K562 (cell line): Measurements from ENCODE around the gene UCP1. TPM values are rescaled to one million over a fixed set of nuclear protein-coding genes. Genes with fewer than 3 reads are reported as not detected.

Experiments
- ATAC-seq: fragments of 200-7000 bp; cut with Tn5 transposase; 3 replicates; pipeline ENCODE4 v1.9.1; 2020; ENCODE audit warnings: moderate library complexity
- BruUV-seq: library from RNA; stranded (reverse); fragments of 400-500 nt; replicated peaks from 2 replicates; lab custom pipeline; 2021; lab: Mats Ljungman, UMichigan
- CTCF ChIA-PET: fragments of 300-600 bp; formaldehyde crosslinking; extraction: SDS; loops from one replicate; lab custom pipeline; 2021; ENCODE audit warnings: low intra/inter-chr PET ratio; lab: Yijun Ruan, JAX
- POLR2A ChIA-PET: fragments of 300-600, 350-650 bp; sonication (Branson Sonifier 250); formaldehyde crosslinking; extraction: SDS; loops from one replicate; lab custom pipeline; 2021; ENCODE audit warnings: antibody characterized with exemption, inconsistent platforms; lab: Yijun Ruan, JAX
- DNase-seq, 4 experiments: peaks; one replicate each; pipeline versions ENCODE4 v3.0.0 to v3.0.0-alpha.2; 2011 to 2018; ENCODE audit warnings: low spot score in 3 of 4, mixed read lengths in 3 of 4; ENCODE audit errors: extremely low read depth in 1 of 4
- FAIRE-seq: peaks from 2 replicates; lab custom pipeline; 2011; peaks lifted over from hg19 to GRCh38; lab: Jason Lieb, UNC
- H2AFZ ChIP-seq: 2 replicates; pipeline ENCODE4 v1.6.0; 2011; ENCODE audit warnings: low read depth, low read length, control low read depth, inconsistent platforms
- H3K27ac ChIP-seq: fragments of 200-600 bp; 3 replicates; pipeline ENCODE4 v1.8.0; 2011; ENCODE audit warnings: low read depth, mild to moderate bottlenecking, control low read depth, inconsistent platforms, low read length, moderate library complexity, mixed read lengths; ENCODE audit errors: extremely low read depth
- H3K27me3 ChIP-seq, 2 experiments: fragments of 300-600 bp in 1 of 2; 2 replicates in 1 of 2; 3 replicates in 1 of 2; pipeline versions ENCODE4 v1.6.0 to v1.8.0; 2011; ENCODE audit warnings: inconsistent platforms in 2 of 2, low read length in 2 of 2, mild to moderate bottlenecking in 1 of 2, mixed read lengths in 1 of 2, moderate library complexity in 1 of 2; ENCODE audit not compliant: control insufficient read depth in 2 of 2, insufficient read depth in 2 of 2
- H3K36me3 ChIP-seq: fragments of 300-600 bp; 3 replicates; pipeline ENCODE4 v1.8.0; 2011; ENCODE audit warnings: mild to moderate bottlenecking, low read length, inconsistent platforms; ENCODE audit not compliant: control insufficient read depth, insufficient read depth
- H3K4me1 ChIP-seq, 2 experiments: fragments of 200-600 bp in 1 of 2; replicated peaks in 1 of 2; 2 replicates in 1 of 2; 3 replicates in 1 of 2; pipeline versions ENCODE4 v1.5.1 to v1.8.0; 2011; ENCODE audit warnings: inconsistent platforms in 2 of 2, low read length in 2 of 2, mild to moderate bottlenecking in 1 of 2, mixed read lengths in 1 of 2, moderate library complexity in 1 of 2; ENCODE audit not compliant: control insufficient read depth in 2 of 2, insufficient read depth in 2 of 2
- H3K4me2 ChIP-seq: 2 replicates; pipeline ENCODE4 v1.6.1; 2011; ENCODE audit warnings: low read length, control low read depth, inconsistent platforms, mixed read lengths; ENCODE audit not compliant: insufficient read depth
- H3K4me3 ChIP-seq: fragments of 200-600 bp; sonication (generic), shearing (Covaris generic); 2 replicates; pipeline ENCODE4 v1.5.1; 2016; ENCODE audit warnings: control low read depth, inconsistent platforms
- H3K79me2 ChIP-seq: fragments of 200-600 bp; 3 replicates; pipeline ENCODE4 v1.8.0; 2011; ENCODE audit warnings: low read length, inconsistent platforms; ENCODE audit not compliant: control insufficient read depth, insufficient read depth
- H3K9ac ChIP-seq, 2 experiments: 2 replicates each; pipeline versions ENCODE4 v1.6.0 to v1.6.1; 2011; ENCODE audit warnings: low read depth in 2 of 2, low read length in 2 of 2, control low read depth in 1 of 2, inconsistent platforms in 1 of 2, mild to moderate bottlenecking in 1 of 2, mixed read lengths in 1 of 2; ENCODE audit not compliant: insufficient read depth in 1 of 2
- H3K9me1 ChIP-seq: one replicate; pipeline ENCODE4 v1.6.0; 2011; ENCODE audit warnings: inconsistent platforms, mild to moderate bottlenecking, low read length, moderate library complexity; ENCODE audit not compliant: control insufficient read depth, insufficient read depth
- H3K9me3 ChIP-seq: replicated peaks from 2 replicates; pipeline ENCODE4 v1.5.1; 2011; ENCODE audit warnings: low read depth, low read length, inconsistent platforms; ENCODE audit not compliant: control insufficient read depth, insufficient read depth
- H4K20me1 ChIP-seq: replicated peaks from 2 replicates; pipeline ENCODE4 v1.6.1; 2011; ENCODE audit warnings: low read length, inconsistent platforms, mixed read lengths; ENCODE audit not compliant: control insufficient read depth, insufficient read depth
- CEBPG ChIP-seq, 3 experiments: fragments of 200-800 bp in 1 of 3; sonication (Bioruptor generic) in 1 of 3; sonication (generic) in 1 of 3; formaldehyde crosslinking in 1 of 3; IDR thresholded peaks in 2 of 3; conservative IDR thresholded peaks in 1 of 3; 2 replicates each; pipeline versions ENCODE4 v1.6.1 to v1.8.0; 2016 to 2022; ENCODE audit warnings: missing compliant biosample characterization in 2 of 3, missing genetic modification characterization in 2 of 3, mild to moderate bottlenecking in 1 of 3, missing genetic modification reagents in 1 of 3
- ESRRA ChIP-seq: fragments of 450-650 bp; IDR thresholded peaks from 2 replicates; pipeline ENCODE4 v1.6.1; 2014; ENCODE audit warnings: low read depth, mild to moderate bottlenecking, moderate library complexity, borderline replicate concordance
- MAX ChIP-seq: sonication (generic); formaldehyde crosslinking; IDR thresholded peaks from 2 replicates; pipeline ENCODE4 v1.9.0; 2022; ENCODE audit warnings: mild to moderate bottlenecking, missing genetic modification reagents
- MEF2D ChIP-seq: conservative IDR thresholded peaks from 2 replicates; pipeline ENCODE4 v1.6.1; 2016; ENCODE audit warnings: low read depth, missing genetic modification characterization, missing compliant biosample characterization
- MTF1 ChIP-seq: fragments of 250-450 bp; sonication (Bioruptor Pico); IDR thresholded peaks from 2 replicates; pipeline ENCODE4 v1.9.0; 2021; ENCODE audit warnings: moderate library complexity, mild to moderate bottlenecking, inconsistent platforms, borderline replicate concordance
- NFXL1 ChIP-seq: fragments of 450-650 bp; formaldehyde crosslinking; IDR thresholded peaks from 2 replicates; pipeline ENCODE4 v1.4.0; 2021; ENCODE audit warnings: mild to moderate bottlenecking
- POLR2G ChIP-seq: fragments of 200-400 bp; formaldehyde crosslinking; IDR thresholded peaks from 2 replicates; pipeline ENCODE4 v1.6.1; 2017; ENCODE audit warnings: low read depth, mild to moderate bottlenecking, antibody characterized with exemption, low read length, moderate library complexity
- POLR3A ChIP-seq: IDR thresholded peaks from 2 replicates; pipeline ENCODE4 v1.6.1; 2011; ENCODE audit warnings: borderline replicate concordance, mild to moderate bottlenecking, moderate library complexity; ENCODE audit not compliant: insufficient read length, insufficient read depth; ENCODE audit errors: extremely low read depth
- PRMT5 ChIP-seq: sonication (generic); formaldehyde crosslinking; IDR thresholded peaks from 2 replicates; pipeline ENCODE4 v1.5.0; 2020; ENCODE audit warnings: missing genetic modification reagents
- TCF7 ChIP-seq: sonication (generic); IDR thresholded peaks from 2 replicates; pipeline ENCODE4 v1.6.1; 2016; ENCODE audit warnings: antibody characterized with exemption, borderline replicate concordance
- XRCC4 ChIP-seq: IDR thresholded peaks from one replicate; pipeline ENCODE4 v1.6.1; 2011; ENCODE audit not compliant: insufficient read depth, insufficient read length; ENCODE audit errors: extremely low read depth
- ZBTB26 ChIP-seq: fragments of 450-650 bp; formaldehyde crosslinking; IDR thresholded peaks from 2 replicates; pipeline ENCODE4 v1.4.0; 2022; ENCODE audit warnings: missing genetic modification characterization
- ZNF24 ChIP-seq: fragments of 450-650 bp; IDR thresholded peaks from 2 replicates; pipeline ENCODE4 v1.6.1; 2016
- WGBS: fragments of 100-300 bp; shearing (Covaris generic); methylation state at CpG from one replicate; pipeline ENCODE4 v1.1.6; 2016; ENCODE audit warnings: low coverage, mixed read lengths; ENCODE audit not compliant: insufficient coverage; ENCODE audit errors: missing lambda C conversion rate; 5-methylcytosine and 5-hydroxymethylcytosine counted together
- in situ Hi-C: fragments of 300-500 bp; cut with MboI; formaldehyde crosslinking; loops from 4 replicates; pipeline ENCODE4 v1.15.0; 2018; ENCODE audit warnings: inconsistent platforms, mixed read lengths
- intact Hi-C: fragments of 100-400 bp; cut with micrococcal nuclease; formaldehyde crosslinking; loops from 2 replicates; pipeline ENCODE4 v1.14.2; 2022
- polyA plus RNA-seq, 8 experiments: library from polyadenylated mRNA; depleted of rRNA in 4 of 8; stranded (reverse) in 5 of 8; unstranded in 3 of 8; fragments of >200 nt; fragmentation: Nextera tagmentation in 2 of 8; fragmentation: Illumina TruSeq in 1 of 8; extraction: Ambion mirVana in 2 of 8; extraction: Trizol in 1 of 8; gene quantifications; 2 replicates each; pipeline versions ENCODE4 v1.2.1 to v1.2.3, GENCODE V29; 2011 to 2014; ENCODE audit warnings: inconsistent platforms in 1 of 8, missing spikeins in 1 of 8
- total RNA-seq, 7 experiments: library from RNA; depleted of rRNA in 6 of 7; stranded (reverse); fragments of >200 nt in 6 of 7; fragmentation: Illumina TruSeq in 2 of 7; extraction: Trizol in 2 of 7; gene quantifications; 2 replicates each; pipeline versions ENCODE4 v1.2.1 to v1.2.3, GENCODE V29; 2011 to 2021; ENCODE audit warnings: low replicate concordance in 1 of 7
- TF ChIP-seq, protein P1 (sequence below): fragments of 250-450 bp; sonication (Bioruptor Pico); IDR thresholded peaks from 2 replicates; pipeline ENCODE4 v1.4.0; 2020; ENCODE audit warnings: mild to moderate bottlenecking, moderate library complexity

The UCP1 gene
- total and polyA plus RNA-seq, 9 of the 15 experiments (the other 6 are each of a cell fraction or from before 2014, with no cell fraction given): not detected

- no peaks in the 10 kb centered on the region for H3K36me3 ChIP-seq
- no peak overlapping the region for H3K4me3 ChIP-seq
- WGBS: 0% methylated on average over 2 of the region's 2 CpGs
- ATAC-seq (no peak), DNase-seq (no peak), FAIRE-seq (no peak)
- H3K27ac ChIP-seq: no peak overlapping the region
- no TSS peak for BruUV-seq
- H3K4me1 ChIP-seq: no peaks in the 10 kb centered on the region
- H3K79me2 ChIP-seq: no peaks in the 10 kb centered on the region
- H3K4me2 ChIP-seq: no peak overlapping the region
- in situ Hi-C loops (no loop called here), intact Hi-C loops (no loop called here)
- peaks cover 7 to 23% of the 10 kb centered on the region in 2 experiments; a peak in 3 of 5 replicates for H3K27me3 ChIP-seq
- no peaks in the 10 kb centered on the region for H4K20me1 ChIP-seq
- H3K9ac ChIP-seq: no peak overlapping the region
- H2AFZ ChIP-seq: no peak overlapping the region
- no peaks in the 10 kb centered on the region for H3K9me1 ChIP-seq
- H3K9me3 ChIP-seq: no peaks in the 10 kb centered on the region
- POLR2A ChIA-PET: no interaction called here
- CTCF ChIA-PET: no interaction called here
- TF ChIP-seq ESRRA (no peak), TCF7 (no peak), NFXL1 (no peak), POLR3A (no peak), POLR2G (no peak), MAX (CRISPR knock-in tag) (no peak), ZNF24 (no peak), PRMT5 (no peak), CEBPG (CRISPR knock-in tag; IDR thresholded peaks at IDR 0.05) (no peak), CEBPG (tag; conservative IDR thresholded peaks at IDR 0.05 in 1 of 2, IDR thresholded peaks at IDR 0.05 in 1 of 2) (no peak), ZBTB26 (CRISPR knock-in tag) (no peak), MEF2D (tag) (no peak), MTF1 (no peak), XRCC4 (no peak)
- TF ChIP-seq, protein P1, sequence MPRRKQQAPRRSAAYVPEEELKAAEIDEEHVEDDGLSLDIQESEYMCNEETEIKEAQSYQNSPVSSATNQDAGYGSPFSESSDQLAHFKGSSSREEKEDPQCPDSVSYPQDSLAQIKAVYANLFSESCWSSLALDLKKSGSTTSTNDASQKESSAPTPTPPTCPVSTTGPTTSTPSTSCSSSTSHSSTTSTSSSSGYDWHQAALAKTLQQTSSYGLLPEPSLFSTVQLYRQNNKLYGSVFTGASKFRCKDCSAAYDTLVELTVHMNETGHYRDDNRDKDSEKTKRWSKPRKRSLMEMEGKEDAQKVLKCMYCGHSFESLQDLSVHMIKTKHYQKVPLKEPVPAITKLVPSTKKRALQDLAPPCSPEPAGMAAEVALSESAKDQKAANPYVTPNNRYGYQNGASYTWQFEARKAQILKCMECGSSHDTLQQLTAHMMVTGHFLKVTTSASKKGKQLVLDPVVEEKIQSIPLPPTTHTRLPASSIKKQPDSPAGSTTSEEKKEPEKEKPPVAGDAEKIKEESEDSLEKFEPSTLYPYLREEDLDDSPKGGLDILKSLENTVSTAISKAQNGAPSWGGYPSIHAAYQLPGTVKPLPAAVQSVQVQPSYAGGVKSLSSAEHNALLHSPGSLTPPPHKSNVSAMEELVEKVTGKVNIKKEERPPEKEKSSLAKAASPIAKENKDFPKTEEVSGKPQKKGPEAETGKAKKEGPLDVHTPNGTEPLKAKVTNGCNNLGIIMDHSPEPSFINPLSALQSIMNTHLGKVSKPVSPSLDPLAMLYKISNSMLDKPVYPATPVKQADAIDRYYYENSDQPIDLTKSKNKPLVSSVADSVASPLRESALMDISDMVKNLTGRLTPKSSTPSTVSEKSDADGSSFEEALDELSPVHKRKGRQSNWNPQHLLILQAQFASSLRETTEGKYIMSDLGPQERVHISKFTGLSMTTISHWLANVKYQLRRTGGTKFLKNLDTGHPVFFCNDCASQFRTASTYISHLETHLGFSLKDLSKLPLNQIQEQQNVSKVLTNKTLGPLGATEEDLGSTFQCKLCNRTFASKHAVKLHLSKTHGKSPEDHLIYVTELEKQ (CRISPR knock-in tag): no peak
These were observed 34.0 kb upstream of the UCP1 start for GRCh38 chr4:140602714-140603113.
